AG04450 (cell line): Measurements from ENCODE around the gene VPS54. TPM values are rescaled to one million over a fixed set of nuclear protein-coding genes. Genes with fewer than 3 reads are reported as not detected.

Experiments
- CTCF ChIA-PET: fragments of 300-600, 350-600 bp; formaldehyde crosslinking; extraction: SDS; loops from one replicate; lab custom pipeline; 2022; ENCODE audit warnings: antibody characterized with exemption, inconsistent platforms; lab: Charles Lee
- POLR2A ChIA-PET: fragments of 350-600 bp; formaldehyde crosslinking; extraction: SDS; loops from one replicate; lab custom pipeline; 2021; ENCODE audit warnings: antibody characterized with exemption, inconsistent platforms; lab: Yijun Ruan, JAX
- DNase-seq: peaks from one replicate; pipeline ENCODE4 v3.0.0-alpha.2; 2011; ENCODE audit warnings: low read depth, low spot score
- H3K27ac ChIP-seq: one replicate; pipeline ENCODE4 v1.5.1; 2012; ENCODE audit warnings: low read depth, low read length, control low read depth
- H3K27me3 ChIP-seq: one replicate; pipeline ENCODE4 v1.6.0; 2012; ENCODE audit warnings: low read length; ENCODE audit not compliant: control insufficient read depth, insufficient read depth
- H3K4me3 ChIP-seq: 2 replicates; pipeline ENCODE4 v1.5.1; 2011; ENCODE audit warnings: mild to moderate bottlenecking, low read depth, low read length, control low read depth
- H3K9me3 ChIP-seq: 2 replicates; pipeline ENCODE4 v1.5.1; 2012; ENCODE audit warnings: low read length; ENCODE audit not compliant: control insufficient read depth, insufficient read depth
- CTCF ChIP-seq: IDR thresholded peaks from 2 replicates; pipeline ENCODE4 v1.5.1; 2011; ENCODE audit warnings: low read depth, low read length, control low read depth, inconsistent platforms
- polyA minus RNA-seq: library from RNA; depleted of rRNA, polyadenylated mRNA; stranded (reverse); fragments of >200 nt; gene quantifications from 2 replicates; pipeline ENCODE4 v1.2.3, GENCODE V29; 2011; rRNA and poly(A)+ RNA removed
- polyA plus RNA-seq: library from polyadenylated mRNA; depleted of rRNA; stranded (reverse); fragments of >200 nt; gene quantifications from 2 replicates; pipeline ENCODE4 v1.2.3, GENCODE V29; 2011; rRNA removed

VPS54 gene
- 16.1 and 21.9 TPM in 2 replicates for polyA plus RNA-seq
- polyA minus RNA-seq: 10.2 and 23.1 TPM in 2 replicates

- DNase-seq: no peak
- CTCF ChIA-PET: interaction anchor here (0.7 to 1.1 kb wide), 2 partner anchors 98 to 311 kb away, joined by 3 to 12 read pairs; no protein-coding TSS in a partner anchor
- H3K9me3 ChIP-seq: no peaks in the 10 kb centered on the region
- H3K27me3 ChIP-seq: no peaks in the 10 kb centered on the region
- peak within 1 kb of the TSS; percentile 85 for H3K27ac ChIP-seq
- H3K4me3 ChIP-seq: peak within 1 kb of the TSS; percentile 72
- TF ChIP-seq CTCF: no peak
- POLR2A ChIA-PET: no interaction called here
These were observed at the start of gene VPS54 for GRCh38 chr2:64019083-64019974. Gene VPS54 (minus strand): TSS chr2:64019428. CDS start chr2:63983999, 35,429 bp downstream.

GRCh38 chr2:64067326-64067725, 48.1 kb upstream of the VPS54 start:
- Histone ChIP-seq H3K9me3 (no peaks in the 10 kb centered on the region), H3K27me3 (no peaks in the 10 kb centered on the region), H3K27ac (no peak overlapping the region), H3K4me3 (no peak overlapping the region)
- POLR2A ChIA-PET: no interaction called here
- no peak for DNase-seq
- no peak for TF ChIP-seq CTCF
- CTCF ChIA-PET: no interaction called here

- H3K4me3 ChIP-seq: no peak overlapping the region
- no peaks in the 10 kb centered on the region for H3K9me3 ChIP-seq
- no peak overlapping the region for H3K27ac ChIP-seq
- CTCF ChIA-PET: interaction anchor here (0.5 kb wide), 1 partner anchor 15 kb away, joined by 6 read pairs; no protein-coding TSS in a partner anchor
- H3K27me3 ChIP-seq: no peaks in the 10 kb centered on the region
- POLR2A ChIA-PET: no interaction called here
- DNase-seq: no peak
- no peak for TF ChIP-seq CTCF
These were observed 46.3 kb upstream of the VPS54 start for GRCh38 chr2:64065516-64065915.

GRCh38 chr2:64063924-64064331, 44.7 kb upstream of the VPS54 start:
- ChIA-PET CTCF (interaction anchor here (0.9 to 1.4 kb wide), 2 partner anchors 14 to 267 kb away, joined by 3 to 7 read pairs; no protein-coding TSS in a partner anchor), POLR2A (interaction anchor here (0.5 to 0.6 kb wide), 3 partner anchors 14 to 198 kb away, joined by 5 to 10 read pairs (median 9); no protein-coding TSS in a partner anchor)
- H3K9me3 ChIP-seq: no peaks in the 10 kb centered on the region
- H3K4me3 ChIP-seq: no peak overlapping the region
- peak; percentile 32 for DNase-seq
- H3K27me3 ChIP-seq: no peaks in the 10 kb centered on the region
- H3K27ac ChIP-seq: peak overlapping the region; percentile 82
- no peak for TF ChIP-seq CTCF

GRCh38 chr2:64063454-64063853, 44.2 kb upstream of the VPS54 start:
- Histone ChIP-seq H3K27ac (no peak overlapping the region), H3K9me3 (no peaks in the 10 kb centered on the region), H3K4me3 (no peak overlapping the region), H3K27me3 (no peaks in the 10 kb centered on the region)
- ChIA-PET CTCF (interaction anchor here (1.4 kb wide), 1 partner anchor 14 kb away, joined by 7 read pairs; no protein-coding TSS in a partner anchor), POLR2A (no interaction called here)
- DNase-seq: no peak
- TF ChIP-seq CTCF: no peak
